Measurements from ENCODE around the gene PDZD2.

GRCh38 chr5:31761877-31762276 is 122.9 kb downstream of the PDZD2 start:
- TF ChIP-seq CTCF (conservative IDR thresholded peaks at IDR 0.05; ENCODE audit: low read length): no peak
- no peak for TF ChIP-seq EZH2phosphoT487 (IDR thresholded peaks at IDR 0.05; ENCODE audit: borderline replicate concordance)

All from Loucy (cell line).